ENCODE results near the gene PTPRD.

The PTPRD gene

GRCh38 chr9:8434621-8435020 is 2178.2 kb downstream of the PTPRD start:
- no peak for DNase-seq (ENCODE audit: low read depth)

GRCh38 chr9:8432224-8432623 is 2180.6 kb downstream of the PTPRD start:
- DNase-seq (ENCODE audit: low read depth), result no peak

- no peak for DNase-seq (ENCODE audit: low read depth)
These were observed 2181.3 kb downstream of the PTPRD start for GRCh38 chr9:8431505-8431904.

DNA sequence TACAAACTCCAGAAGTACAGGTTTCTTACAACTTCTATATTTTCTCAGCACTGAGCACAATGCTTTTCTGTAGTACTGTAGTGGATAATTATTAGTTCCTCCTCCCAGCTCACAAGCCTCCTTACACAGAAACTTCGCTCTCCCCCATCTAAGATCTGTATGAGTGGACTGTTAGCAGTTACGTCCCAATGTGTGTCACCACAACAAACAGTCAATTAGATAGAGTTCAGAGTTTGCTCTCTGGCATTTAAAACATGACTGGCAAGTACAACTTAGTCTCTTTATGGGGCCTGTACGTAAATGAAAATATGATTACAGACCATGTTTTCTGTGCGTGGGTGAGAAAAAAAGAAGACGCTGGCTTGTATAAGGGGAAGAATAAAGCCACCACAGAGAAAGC is 2181.9 kb downstream of the PTPRD start:
- no peak for DNase-seq (ENCODE audit: low read depth)

DNA sequence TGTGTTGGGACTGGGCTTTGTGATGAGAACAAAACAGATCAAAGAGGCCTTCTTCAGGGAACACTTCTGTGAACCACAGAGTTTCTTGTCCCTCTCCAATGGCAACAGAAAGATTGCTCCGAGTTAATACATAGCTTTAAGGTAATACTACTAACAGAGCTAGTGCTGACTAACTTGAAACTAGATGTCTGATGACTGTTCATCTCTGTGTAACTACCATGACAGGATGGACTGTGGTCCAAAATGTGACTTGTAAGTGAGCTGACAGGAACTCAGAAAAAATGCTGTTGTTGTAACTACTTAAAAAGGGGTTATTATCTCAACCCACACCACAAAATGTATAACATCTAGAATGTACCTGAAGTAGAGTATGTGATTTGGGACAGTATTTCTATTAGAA is 2183.0 kb downstream of the PTPRD start:
- DNase-seq (ENCODE audit: low read depth), result no peak

GRCh38 chr9:8429157-8429556 is 2183.6 kb downstream of the PTPRD start:
- DNase-seq (ENCODE audit: low read depth), result no peak

GRCh38 chr9:8428389-8428788 is 2184.4 kb downstream of the PTPRD start:
- DNase-seq (ENCODE audit: low read depth), result no peak

GRCh38 chr9:8424786-8425410 is 2187.9 kb downstream of the PTPRD start:
- no peak for DNase-seq (ENCODE audit: low read depth)

- DNase-seq (ENCODE audit: low read depth), result no peak
These were observed 2192.4 kb downstream of the PTPRD start for GRCh38 chr9:8420416-8420815.

GRCh38 chr9:8419596-8420275 is 2193.1 kb downstream of the PTPRD start:
- no peak for DNase-seq (ENCODE audit: low read depth)

GRCh38 chr9:8417341-8417740 is 2195.5 kb downstream of the PTPRD start:
- DNase-seq (ENCODE audit: low read depth), result no peak

DNA sequence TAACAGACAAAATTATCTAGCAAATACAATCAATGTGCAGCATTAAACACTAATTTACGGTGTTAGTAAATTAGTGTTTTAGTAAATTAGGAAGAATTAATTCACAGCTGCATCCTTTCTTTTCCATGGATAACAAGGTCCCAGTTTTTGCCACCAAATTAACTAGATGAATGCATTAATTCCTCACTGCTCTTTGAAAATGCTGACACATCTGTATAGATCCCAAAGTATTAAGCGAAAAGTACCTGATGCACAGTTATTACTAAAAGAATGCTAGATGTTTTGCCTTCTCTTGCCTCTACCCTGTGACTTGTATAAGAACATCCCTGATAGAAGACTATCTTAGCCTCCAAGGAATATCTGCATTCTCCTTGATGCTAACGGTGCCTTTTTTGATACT is 2200.5 kb downstream of the PTPRD start:
- DNase-seq (ENCODE audit: low read depth), result no peak

DNA sequence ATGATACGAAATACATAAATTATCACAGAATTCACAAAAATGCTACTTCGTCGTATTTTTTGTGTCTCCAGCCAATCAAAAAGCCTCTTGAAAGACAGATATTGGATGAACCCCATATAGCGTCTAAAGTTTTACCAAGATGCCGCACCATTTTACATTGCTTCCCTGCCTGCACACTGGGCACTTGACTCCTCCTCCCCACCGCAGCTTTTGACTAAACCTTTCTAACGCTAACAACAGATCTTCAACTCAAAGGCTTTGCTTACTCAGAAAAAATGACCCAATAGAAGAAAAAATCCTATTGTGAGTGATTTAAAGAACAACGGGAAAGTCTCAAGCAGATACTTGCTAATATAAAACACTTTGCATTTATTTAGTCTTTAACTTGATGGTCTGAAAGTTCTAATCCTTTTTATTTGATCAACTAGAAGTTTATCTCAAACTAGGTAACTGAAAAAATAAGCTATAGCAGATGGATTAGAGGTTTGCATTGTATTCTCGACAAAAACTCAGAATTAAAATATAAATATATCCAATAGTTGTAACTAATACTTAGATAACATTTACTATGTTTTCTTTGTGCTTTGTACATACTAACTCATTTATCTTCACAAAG is 2204.1 kb downstream of the PTPRD start:
- DNase-seq (ENCODE audit: low read depth), result no peak

DNA sequence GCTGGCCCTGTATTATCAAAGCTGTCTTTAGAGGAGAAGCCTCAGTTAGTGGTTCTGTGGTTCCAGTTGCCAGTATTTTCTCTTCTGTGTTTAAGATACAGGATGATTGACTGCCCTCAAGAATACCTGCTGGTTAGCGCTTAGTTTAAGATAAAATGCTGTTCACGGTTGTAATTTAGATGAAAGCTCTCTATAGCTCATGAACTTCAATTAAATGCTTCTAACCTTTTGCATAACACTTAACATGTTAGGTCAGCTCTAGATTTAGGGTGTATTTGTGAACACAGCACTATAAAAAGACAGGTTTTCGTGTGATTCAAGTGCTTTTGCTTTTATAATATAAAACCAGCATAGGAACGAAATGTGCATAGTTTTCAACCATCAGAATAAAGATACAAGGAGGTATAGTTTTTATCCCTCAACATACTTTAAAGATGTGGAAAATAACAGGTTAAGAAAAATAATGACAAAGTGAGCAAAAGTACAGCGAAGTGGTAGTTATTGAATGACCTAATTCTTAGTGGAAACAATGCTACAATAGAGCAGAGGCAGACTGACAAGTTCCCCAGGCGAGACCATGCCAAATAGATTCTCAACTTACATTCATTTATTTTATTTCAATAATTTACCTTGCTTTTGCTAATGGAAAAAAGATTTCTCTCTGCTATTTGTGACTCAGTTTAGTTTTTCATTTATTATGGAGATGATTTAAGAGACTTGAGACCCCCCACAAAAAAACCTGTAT is 2210.7 kb downstream of the PTPRD start:
- DNase-seq (ENCODE audit: low read depth), result no peak

DNA sequence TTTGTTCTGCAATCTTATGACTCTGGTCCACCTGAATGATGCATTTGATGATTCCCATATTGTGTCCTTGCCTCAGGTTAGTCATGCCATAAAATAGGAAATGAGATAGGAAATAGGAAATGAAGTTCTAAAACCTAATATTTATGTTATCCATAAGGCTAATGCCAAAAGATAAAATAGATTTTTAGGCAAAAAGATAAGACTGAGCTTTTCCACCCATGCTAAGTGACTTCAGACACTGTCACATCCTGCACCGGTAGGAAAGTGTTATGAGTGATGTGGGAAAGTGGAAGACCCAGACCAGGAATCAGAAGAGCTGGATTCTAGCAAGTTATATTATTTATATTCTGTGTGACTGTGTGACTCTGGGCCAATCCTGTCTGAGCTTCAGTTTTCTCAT is 2212.4 kb downstream of the PTPRD start:
- DNase-seq (ENCODE audit: low read depth), result no peak

DNA sequence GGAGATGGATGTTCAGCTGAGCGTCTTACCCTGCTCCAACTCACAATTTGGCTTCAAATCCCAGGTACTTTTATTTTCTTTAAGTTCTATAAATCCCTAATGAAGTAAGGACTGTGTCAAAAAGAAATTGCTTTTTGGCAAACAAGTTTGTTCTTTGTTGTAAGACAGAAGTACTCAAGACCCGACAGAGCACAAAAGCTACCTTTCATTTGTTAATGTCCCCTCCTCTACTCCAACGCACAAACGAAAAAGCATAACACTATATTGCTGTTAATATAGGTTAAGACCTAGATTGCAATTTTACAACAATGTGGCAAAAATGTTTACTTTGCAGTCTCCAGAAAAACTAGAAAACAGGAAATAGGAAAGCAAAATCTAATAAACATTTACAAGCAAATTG is 2217.8 kb downstream of the PTPRD start:
- DNase-seq (ENCODE audit: low read depth), result no peak

DNA sequence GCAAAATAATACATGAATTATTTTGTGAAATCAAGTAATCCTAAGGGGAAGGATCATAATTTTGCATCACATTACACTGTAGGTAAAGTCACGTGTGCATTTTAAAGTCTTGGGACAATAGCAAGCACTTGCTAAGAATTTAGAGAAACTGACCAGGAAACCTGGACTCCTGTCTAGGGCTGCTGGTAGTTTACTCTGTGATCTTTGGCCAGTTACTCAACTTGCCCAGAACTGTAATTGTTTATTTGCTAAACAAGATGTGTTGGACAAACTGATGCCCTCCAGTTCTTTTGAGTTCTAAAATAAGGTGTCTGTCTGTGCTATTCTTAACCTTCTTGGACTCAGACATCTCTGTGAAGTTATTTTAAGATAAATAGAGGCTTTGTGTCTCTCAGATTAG is 2218.5 kb downstream of the PTPRD start:
- DNase-seq (ENCODE audit: low read depth), result no peak

DNA sequence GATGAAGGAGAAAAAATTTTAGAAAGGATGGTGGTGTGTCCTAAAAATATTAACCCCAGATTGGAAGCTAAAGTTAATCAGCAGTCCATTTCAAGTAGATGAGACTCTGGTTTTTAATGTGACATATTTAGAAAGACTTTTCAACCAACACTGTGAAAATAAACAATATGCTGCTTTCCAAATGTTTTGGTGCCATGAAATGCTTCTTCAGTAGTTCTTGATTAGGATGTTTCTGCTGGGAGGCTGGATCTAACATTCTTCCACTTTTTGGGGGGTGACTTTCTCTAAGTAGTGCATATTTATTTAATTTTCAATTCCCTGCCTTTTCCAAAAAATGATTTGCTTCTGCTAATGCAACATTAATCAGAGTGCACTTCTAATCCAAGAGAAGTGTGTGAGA is 2219.9 kb downstream of the PTPRD start:
- DNase-seq (ENCODE audit: low read depth), result no peak

DNA sequence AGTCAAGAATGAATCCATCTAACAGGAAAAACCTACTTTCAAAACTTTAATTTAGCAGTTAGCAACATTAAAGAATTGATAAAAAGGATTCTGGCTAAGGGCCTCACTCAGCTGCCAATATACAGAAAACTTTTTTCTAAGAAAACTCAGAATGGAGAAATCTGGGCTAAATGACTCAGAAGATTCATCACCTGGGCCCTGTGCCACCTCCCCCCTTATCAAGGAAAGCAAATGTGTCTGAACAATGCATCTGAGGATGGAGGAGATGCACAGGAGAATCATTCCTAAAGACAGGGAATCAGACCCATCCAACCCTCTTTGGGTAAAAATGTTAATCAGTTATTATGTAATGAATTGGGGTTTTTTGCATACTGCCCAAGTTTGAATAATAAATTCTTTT is 2221.2 kb downstream of the PTPRD start:
- DNase-seq (ENCODE audit: low read depth), result no peak

DNA sequence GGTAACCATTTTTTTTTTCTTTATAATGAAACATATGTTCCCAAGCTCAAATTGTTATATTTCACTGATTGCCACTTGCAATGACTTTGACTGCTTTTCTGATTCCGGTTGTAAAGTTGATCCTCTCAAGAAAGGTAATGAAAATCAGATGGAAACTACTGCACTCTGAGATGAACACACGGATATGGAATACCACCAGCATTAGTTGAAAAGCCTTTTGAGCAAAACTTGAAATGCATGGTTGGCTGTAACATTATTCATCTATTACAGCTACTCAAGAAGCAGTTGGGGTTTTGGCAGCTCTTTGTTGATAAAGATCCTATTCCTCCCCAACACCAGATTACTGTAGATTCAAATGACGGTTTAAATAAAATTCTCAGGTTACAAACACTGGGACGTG is 2221.7 kb downstream of the PTPRD start:
- DNase-seq (ENCODE audit: low read depth), result no peak

DNA sequence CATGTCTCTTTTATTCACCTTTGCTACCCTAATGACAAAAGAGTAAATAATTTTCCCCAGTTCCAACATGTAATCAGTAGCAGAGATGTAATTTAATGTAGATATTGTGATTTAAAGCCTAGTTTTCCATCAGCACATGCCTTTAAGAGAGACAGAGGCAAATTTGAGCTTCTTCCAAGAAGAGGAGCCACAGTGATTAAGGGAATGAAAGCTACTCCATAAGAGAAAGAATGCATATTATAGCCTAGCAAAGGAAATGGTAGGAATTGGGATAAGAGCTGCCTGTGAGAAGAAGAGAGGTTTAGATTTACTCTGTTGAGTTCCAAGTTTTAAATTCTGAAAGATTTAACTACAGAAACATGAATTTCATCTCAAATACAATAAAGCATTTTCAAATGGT is 2222.2 kb downstream of the PTPRD start:
- no peak for DNase-seq (ENCODE audit: low read depth)

- no peak for DNase-seq (ENCODE audit: low read depth)
These were observed 2223.3 kb downstream of the PTPRD start for GRCh38 chr9:8389531-8389930.

DNA sequence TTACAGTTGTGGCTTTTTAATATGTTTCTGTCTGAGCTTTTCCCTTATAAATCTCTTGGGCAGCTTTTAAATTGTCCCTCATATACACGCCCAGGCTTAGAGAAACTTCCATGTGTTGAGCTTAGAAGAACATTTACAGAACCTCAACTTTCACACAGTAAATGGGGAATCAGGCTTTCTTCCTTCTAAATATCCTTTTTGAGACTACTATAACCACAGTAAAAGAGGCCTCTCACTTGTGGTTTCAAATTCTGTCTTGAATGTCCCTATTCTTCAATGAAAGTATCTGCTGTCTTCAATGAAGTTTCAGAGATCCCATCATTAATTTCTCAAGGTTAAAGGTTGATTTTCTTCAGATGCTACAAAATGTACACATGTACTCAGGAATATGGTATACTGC is 2224.7 kb downstream of the PTPRD start:
- no peak for DNase-seq (ENCODE audit: low read depth)
